Activated CD8-positive, alpha-beta T cell treated with anti-CD3 and anti-CD28 coated beads, Interleukin-2, amount 10 ng/mL, durations not matched to agents 7 days and 5 days (primary cell): ENCODE measurements around the gene NUPR2. TPM values are rescaled to one million over a fixed set of nuclear protein-coding genes. Genes with fewer than 3 reads are reported as not detected.
"Not testable (repeated sequence)": the region's sequence is repeated elsewhere in the genome, so short reads cannot be mapped to it uniquely, and the experiment has no call there.

ENCODE experiments used
- ATAC-seq: fragments of 150-1000 bp; cut with Tn5 transposase; one replicate; pipeline ENCODE4 v1.10.0; 2021; ENCODE audit warnings: moderate library complexity
- CTCF ChIA-PET: fragments of 350-600 bp; sonication (Branson Sonifier 250); formaldehyde crosslinking; loops from one replicate; lab custom pipeline; 2021; ENCODE audit warnings: antibody characterized with exemption; lab: Charles Lee
- POLR2A ChIA-PET: fragments of 350-600 bp; sonication (Branson Sonifier 250); formaldehyde crosslinking; loops from one replicate; lab custom pipeline; 2021; ENCODE audit warnings: antibody characterized with exemption; lab: Charles Lee
- DNase-seq: peaks from one replicate; pipeline ENCODE4 v3.0.0-alpha.2; 2020
- H3K27ac Mint-ChIP-seq: one replicate; pipeline ENCODE4 v1.8.0; 2021; ENCODE audit warnings: mild to moderate bottlenecking, mixed read lengths
- H3K27me3 Mint-ChIP-seq: one replicate; pipeline ENCODE4 v1.8.0; 2021; ENCODE audit warnings: low read depth, mixed read lengths
- H3K36me3 Mint-ChIP-seq: one replicate; pipeline ENCODE4 v1.8.0; 2021; ENCODE audit warnings: low read depth, mixed read lengths
- H3K4me1 Mint-ChIP-seq: one replicate; pipeline ENCODE4 v1.8.0; 2021; ENCODE audit warnings: low read depth, mixed read lengths
- H3K4me3 Mint-ChIP-seq: one replicate; pipeline ENCODE4 v1.8.0; 2021; ENCODE audit warnings: mild to moderate bottlenecking, mixed read lengths
- H3K9me3 Mint-ChIP-seq: one replicate; pipeline ENCODE4 v1.8.0; 2022; ENCODE audit warnings: mixed read lengths; ENCODE audit not compliant: insufficient read depth
- total RNA-seq, 2 experiments: library from RNA; stranded (reverse); gene quantifications; one replicate each; pipeline ENCODE4 v1.2.3, GENCODE V29; 2021

NUPR2 gene, protein sequence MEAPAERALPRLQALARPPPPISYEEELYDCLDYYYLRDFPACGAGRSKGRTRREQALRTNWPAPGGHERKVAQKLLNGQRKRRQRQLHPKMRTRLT
- total RNA-seq: not detected

DNA sequence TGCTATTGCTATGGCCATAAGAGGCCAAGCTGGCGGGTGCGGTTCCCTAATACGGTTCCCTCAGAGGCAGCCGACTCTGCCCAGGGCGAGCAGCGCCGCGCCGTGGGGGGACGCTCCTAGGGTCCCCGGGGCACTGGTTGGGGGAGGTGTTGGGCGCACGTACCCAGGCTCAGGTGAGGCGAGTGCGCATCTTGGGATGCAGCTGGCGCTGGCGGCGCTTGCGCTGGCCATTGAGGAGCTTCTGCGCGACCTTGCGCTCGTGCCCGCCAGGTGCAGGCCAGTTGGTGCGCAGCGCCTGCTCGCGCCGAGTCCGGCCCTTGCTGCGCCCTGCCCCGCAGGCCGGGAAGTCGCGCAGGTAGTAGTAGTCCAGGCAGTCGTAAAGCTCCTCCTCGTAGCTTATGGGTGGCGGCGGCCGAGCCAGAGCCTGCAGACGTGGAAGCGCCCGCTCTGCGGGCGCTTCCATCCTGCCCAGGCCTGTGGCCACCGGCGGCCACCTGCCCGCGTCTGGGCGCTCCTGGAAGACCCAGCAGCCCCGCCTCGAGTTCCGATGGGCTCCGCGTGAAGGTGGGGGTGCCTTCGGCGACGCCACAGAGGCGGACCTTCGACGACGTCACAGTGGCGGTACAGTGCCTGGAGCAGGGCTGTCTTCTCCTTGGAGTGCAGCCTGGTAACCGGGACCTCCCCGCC lies at the start of gene NUPR2:
NUPR2 (minus strand) TSS at position 566 of the 687 bp plus-strand sequence; CDS start at position 463, 103 bp downstream.
- CTCF ChIA-PET: interaction anchor here (1.1 kb wide), 1 partner anchor 474 kb away, joined by 3 read pairs; no protein-coding TSS in a partner anchor

GRCh38 chr7:56157238-56157790 lies 41.1 kb upstream of the NUPR2 start:
- Mint-ChIP-seq H3K4me3 (no peak overlapping the region), H3K27ac (no peak overlapping the region), H3K27me3 (no peaks in the 10 kb centered on the region), H3K4me1 (no peaks in the 10 kb centered on the region), H3K36me3 (no peaks in the 10 kb centered on the region), H3K9me3 (peaks cover 13% of the 10 kb centered on the region)
- no peak for DNase-seq
- POLR2A ChIA-PET: no interaction called here
- CTCF ChIA-PET: no interaction called here
- ATAC-seq: no peak

More for the DNA sequence above, at the start of gene NUPR2:
- DNase-seq (no peak), ATAC-seq (no peak)
- no peaks in the 10 kb centered on the region for H3K4me1 Mint-ChIP-seq
- POLR2A ChIA-PET: interaction anchor here (1.0 kb wide), 1 partner anchor 10 kb away, joined by 3 read pairs; the partner anchor contains the start of gene CHCHD2
- H3K27me3 Mint-ChIP-seq: peaks cover 10% of the 10 kb centered on the region
- no peaks in the 10 kb centered on the region for H3K36me3 Mint-ChIP-seq
- H3K4me3 Mint-ChIP-seq: no peak within 1 kb of the TSS
- no peak within 1 kb of the TSS for H3K27ac Mint-ChIP-seq
- H3K9me3 Mint-ChIP-seq: no peaks in the 10 kb centered on the region

DNA sequence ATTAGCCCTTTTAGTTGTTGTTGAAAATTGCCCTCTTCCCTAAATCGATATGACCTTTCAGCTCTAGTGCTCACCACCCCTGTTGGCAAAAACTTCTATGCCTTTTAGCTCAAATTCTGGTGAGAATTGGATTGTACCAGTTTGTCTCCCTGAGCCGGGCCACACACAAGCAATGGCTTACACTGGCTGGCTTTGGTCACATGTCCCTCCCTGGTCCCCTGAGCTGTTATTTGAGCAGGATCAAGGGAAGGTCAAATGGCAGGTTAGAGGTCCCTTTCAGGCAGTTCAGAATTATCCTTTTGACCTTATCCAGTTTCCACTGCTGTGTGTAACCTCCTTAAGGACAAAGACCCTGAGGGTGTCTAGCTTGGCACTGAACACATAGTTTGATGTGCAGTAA lies 14.8 kb upstream of the NUPR2 start:
- H3K9me3 Mint-ChIP-seq, CTCF ChIA-PET, H3K36me3 Mint-ChIP-seq, H3K27me3 Mint-ChIP-seq, POLR2A ChIA-PET, H3K4me3 Mint-ChIP-seq, ATAC-seq, DNase-seq, H3K27ac Mint-ChIP-seq, H3K4me1 Mint-ChIP-seq: not testable (repeated sequence)

- Mint-ChIP-seq H3K9me3 (no peaks in the 10 kb centered on the region), H3K27ac (no peak overlapping the region), H3K36me3 (no peaks in the 10 kb centered on the region), H3K4me3 (no peak overlapping the region), H3K27me3 (no peaks in the 10 kb centered on the region), H3K4me1 (no peaks in the 10 kb centered on the region)
- DNase-seq: no peak
- ChIA-PET CTCF (no interaction called here), POLR2A (no interaction called here)
- no peak for ATAC-seq
Measured at GRCh38 chr7:56127241-56127975, 11.2 kb upstream of the NUPR2 start.

- CTCF ChIA-PET: no interaction called here
Measured at GRCh38 chr7:56125831-56126230, 9.6 kb upstream of the NUPR2 start.

GRCh38 chr7:56124981-56125380 lies 8.8 kb upstream of the NUPR2 start:
- ATAC-seq (no peak), DNase-seq (no peak)
- Mint-ChIP-seq H3K27me3 (no peaks in the 10 kb centered on the region), H3K36me3 (no peaks in the 10 kb centered on the region), H3K27ac (no peak overlapping the region), H3K4me1 (no peaks in the 10 kb centered on the region), H3K4me3 (no peak overlapping the region), H3K9me3 (no peaks in the 10 kb centered on the region)
- POLR2A ChIA-PET: no interaction called here
- CTCF ChIA-PET: no interaction called here

More at GRCh38 chr7:56125831-56126230, 9.6 kb upstream of the NUPR2 start:
- Mint-ChIP-seq H3K4me3 (no peak overlapping the region), H3K9me3 (no peaks in the 10 kb centered on the region), H3K4me1 (no peaks in the 10 kb centered on the region), H3K27me3 (no peaks in the 10 kb centered on the region), H3K36me3 (no peaks in the 10 kb centered on the region), H3K27ac (no peak overlapping the region)
- no peak for DNase-seq
- no peak for ATAC-seq
- POLR2A ChIA-PET: no interaction called here

DNA sequence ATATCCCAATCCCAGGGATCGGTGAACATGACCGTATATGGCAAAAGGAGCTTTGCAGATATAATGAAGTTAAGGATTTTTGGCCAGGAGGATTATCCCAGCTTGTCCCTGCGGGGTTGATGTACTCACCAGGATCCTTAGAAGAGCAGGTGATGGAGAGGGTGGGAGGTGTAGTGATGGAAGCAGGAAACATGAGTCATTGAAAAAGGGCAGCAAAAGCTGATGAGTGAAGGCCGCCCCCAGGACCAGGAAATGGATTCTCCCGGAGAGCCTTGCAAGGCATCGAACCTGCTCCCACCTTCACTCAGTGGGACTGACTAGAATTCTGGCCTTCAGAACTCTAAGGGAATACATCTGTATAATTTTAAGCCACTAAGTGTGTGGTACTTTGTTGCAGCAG lies 5.2 kb upstream of the NUPR2 start:
- CTCF ChIA-PET: no interaction called here

DNA sequence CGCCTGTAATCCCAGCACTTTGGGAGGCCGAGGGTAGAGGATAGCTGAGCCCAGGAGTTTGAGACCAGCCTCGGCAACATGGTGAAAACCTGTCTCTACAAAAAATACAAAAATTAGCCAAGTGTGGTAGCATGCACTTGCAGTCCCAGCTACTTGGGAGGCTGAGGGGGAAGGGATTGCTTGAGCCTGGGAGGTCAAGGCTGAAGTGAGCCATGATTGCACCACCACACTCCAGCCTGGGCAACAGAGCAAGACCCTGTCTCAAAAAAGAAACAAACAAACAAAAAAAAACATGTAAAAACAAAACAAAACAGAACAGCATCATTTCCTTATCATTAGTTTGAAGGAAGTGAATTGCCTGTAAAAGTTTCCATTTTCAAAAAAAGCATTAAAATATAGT lies 4.0 kb downstream of the NUPR2 start:
- H3K27me3 Mint-ChIP-seq, H3K36me3 Mint-ChIP-seq, CTCF ChIA-PET, DNase-seq, POLR2A ChIA-PET, H3K27ac Mint-ChIP-seq, H3K9me3 Mint-ChIP-seq, H3K4me3 Mint-ChIP-seq, ATAC-seq: not testable (repeated sequence)
- H3K4me1 Mint-ChIP-seq: peaks cover 13% of the 10 kb centered on the region

More for the DNA sequence above, 5.2 kb upstream of the NUPR2 start:
- DNase-seq (no peak), ATAC-seq (no peak)
- no peaks in the 10 kb centered on the region for H3K9me3 Mint-ChIP-seq
- H3K27me3 Mint-ChIP-seq: peaks cover 9% of the 10 kb centered on the region
- no peaks in the 10 kb centered on the region for H3K36me3 Mint-ChIP-seq
- POLR2A ChIA-PET: no interaction called here
- no peaks in the 10 kb centered on the region for H3K4me1 Mint-ChIP-seq
- H3K27ac Mint-ChIP-seq: no peak overlapping the region
- H3K4me3 Mint-ChIP-seq: no peak overlapping the region

DNA sequence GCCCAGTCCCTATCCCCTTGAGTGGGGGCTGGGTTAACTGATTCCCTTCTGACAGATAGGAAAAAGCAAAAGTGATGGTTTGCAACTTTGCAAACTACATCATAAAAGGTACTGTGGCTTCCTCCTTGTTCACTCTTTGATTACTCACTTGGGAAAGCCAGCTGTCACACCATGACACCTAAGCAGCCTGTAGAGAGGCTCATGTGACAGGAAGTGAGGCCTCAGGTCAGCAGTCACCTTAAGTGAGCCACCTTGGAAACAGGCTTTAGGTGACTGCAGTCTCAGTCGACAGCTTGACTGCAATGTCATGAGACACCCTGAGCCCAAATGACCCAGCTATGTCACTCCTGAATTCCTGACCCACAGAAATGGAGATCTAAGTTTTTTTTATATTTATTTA lies 5.6 kb downstream of the NUPR2 start:
- peaks cover 21% of the 10 kb centered on the region for H3K36me3 Mint-ChIP-seq
- H3K4me1 Mint-ChIP-seq: peaks cover 22% of the 10 kb centered on the region
- no peaks in the 10 kb centered on the region for H3K27me3 Mint-ChIP-seq
- ATAC-seq (no peak), DNase-seq (no peak)
- POLR2A ChIA-PET: no interaction called here
- peaks cover 15% of the 10 kb centered on the region for H3K9me3 Mint-ChIP-seq
- CTCF ChIA-PET: no interaction called here
- H3K4me3 Mint-ChIP-seq: no peak overlapping the region
- H3K27ac Mint-ChIP-seq: no peak overlapping the region

DNA sequence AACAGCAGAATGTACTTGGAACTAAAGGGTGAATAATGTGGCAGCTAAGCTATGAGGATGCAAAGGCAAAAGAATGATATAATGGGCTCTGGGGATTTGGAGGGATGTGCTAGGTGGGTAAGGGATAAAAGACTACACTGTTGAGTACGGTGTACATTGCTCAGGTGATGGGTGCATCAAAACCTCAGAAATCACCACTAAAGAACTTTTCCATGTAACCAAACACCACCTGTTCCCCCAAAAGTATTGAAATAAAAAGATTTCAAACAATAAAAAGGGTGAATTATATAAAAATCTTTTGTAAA lies 8.3 kb downstream of the NUPR2 start:
- H3K4me3 Mint-ChIP-seq: no peak overlapping the region
- DNase-seq (no peak), ATAC-seq (no peak)
- H3K27ac Mint-ChIP-seq: peak overlapping the region; percentile 73
- no peaks in the 10 kb centered on the region for H3K27me3 Mint-ChIP-seq
- peaks cover 36% of the 10 kb centered on the region for H3K36me3 Mint-ChIP-seq
- ChIA-PET CTCF (no interaction called here), POLR2A (no interaction called here)
- H3K9me3 Mint-ChIP-seq: peaks cover 15% of the 10 kb centered on the region
- peaks cover 36% of the 10 kb centered on the region for H3K4me1 Mint-ChIP-seq

- ChIA-PET CTCF (interaction anchor here (1.0 to 1.3 kb wide), 4 partner anchors 32 to 693 kb away, joined by 3 to 4 read pairs (median 3); no protein-coding TSS in a partner anchor), POLR2A (interaction anchor here (0.9 to 2.4 kb wide), 11 partner anchors 10 to 1348 kb away, joined by 3 to 29 read pairs (median 4); partner anchors contain the start of genes CCT6A, LANCL2, NIPSNAP2 and NUPR2)
- Mint-ChIP-seq H3K27ac (peak within 1 kb of the TSS; percentile 99), H3K27me3 (no peaks in the 10 kb centered on the region), H3K36me3 (peaks cover 41% of the 10 kb centered on the region), H3K9me3 (peaks cover 15% of the 10 kb centered on the region), H3K4me1 (peaks cover 36% of the 10 kb centered on the region), H3K4me3 (peak within 1 kb of the TSS; percentile 99)
- DNase-seq: peak; percentile 97
- peak; percentile 99 for ATAC-seq
Measured at GRCh38 chr7:56106108-56107073, 9.8 kb downstream of the NUPR2 start, which contains the start of gene CHCHD2. Gene CHCHD2 (minus strand): TSS chr7:56106476. CDS start chr7:56106413, 63 bp downstream.
